K562 (cell line): ENCODE measurements around the gene RSPH6A. TPM values are rescaled to one million over a fixed set of nuclear protein-coding genes. Genes with fewer than 3 reads are reported as not detected.

Source experiments
- RBFOX2 ChIP-seq: fragments of 200-400 bp; formaldehyde crosslinking; IDR thresholded peaks from 2 replicates; pipeline ENCODE4 v1.6.1; 2017; ENCODE audit warnings: low read depth, mild to moderate bottlenecking, low read length, moderate library complexity
- RBM22 ChIP-seq: fragments of 200-400 bp; formaldehyde crosslinking; IDR thresholded peaks from 2 replicates; pipeline ENCODE4 v1.6.1; 2018; ENCODE audit warnings: low read length, low read depth; ENCODE audit not compliant: poor library complexity, severe bottlenecking
- SAFB ChIP-seq: fragments of 200-400 bp; formaldehyde crosslinking; IDR thresholded peaks from 2 replicates; pipeline ENCODE4 v1.6.1; 2017; ENCODE audit warnings: low read depth, low read length, borderline replicate concordance
- ZKSCAN1 ChIP-seq: fragments of 150-350 bp; IDR thresholded peaks from 2 replicates; pipeline ENCODE4 v1.6.1; 2016; ENCODE audit warnings: low read depth, low read length
- polyA plus RNA-seq, 8 experiments: library from polyadenylated mRNA; depleted of rRNA in 4 of 8; stranded (reverse) in 5 of 8; unstranded in 3 of 8; fragments of >200 nt; fragmentation: Nextera tagmentation in 2 of 8; fragmentation: Illumina TruSeq in 1 of 8; extraction: Ambion mirVana in 2 of 8; extraction: Trizol in 1 of 8; gene quantifications; 2 replicates each; pipeline versions ENCODE4 v1.2.1 to v1.2.3, GENCODE V29; 2011 to 2014; ENCODE audit warnings: inconsistent platforms in 1 of 8, missing spikeins in 1 of 8
- total RNA-seq, 7 experiments: library from RNA; depleted of rRNA in 6 of 7; stranded (reverse); fragments of >200 nt in 6 of 7; fragmentation: Illumina TruSeq in 2 of 7; extraction: Trizol in 2 of 7; gene quantifications; 2 replicates each; pipeline versions ENCODE4 v1.2.1 to v1.2.3, GENCODE V29; 2011 to 2021; ENCODE audit warnings: low replicate concordance in 1 of 7
- TF ChIP-seq, protein P1 (sequence below), 2 experiments: IDR thresholded peaks; 2 replicates each; pipeline ENCODE4 v1.6.1; 2012; ENCODE audit warnings: improper control_type of control experiment in 2 of 2, low read depth in 2 of 2, low read length in 2 of 2, borderline replicate concordance in 1 of 2
- TF ChIP-seq, protein P2 (sequence below): sonication (generic); formaldehyde crosslinking; IDR thresholded peaks from 2 replicates; pipeline ENCODE4 v1.8.1; 2022; ENCODE audit warnings: missing genetic modification reagents

Gene RSPH6A
- total and polyA plus RNA-seq, 9 of the 15 experiments (the other 6 are each of a cell fraction or from before 2014, with no cell fraction given): 0.03 to 0.15 (median 0.07) TPM; not detected in 5

DNA sequence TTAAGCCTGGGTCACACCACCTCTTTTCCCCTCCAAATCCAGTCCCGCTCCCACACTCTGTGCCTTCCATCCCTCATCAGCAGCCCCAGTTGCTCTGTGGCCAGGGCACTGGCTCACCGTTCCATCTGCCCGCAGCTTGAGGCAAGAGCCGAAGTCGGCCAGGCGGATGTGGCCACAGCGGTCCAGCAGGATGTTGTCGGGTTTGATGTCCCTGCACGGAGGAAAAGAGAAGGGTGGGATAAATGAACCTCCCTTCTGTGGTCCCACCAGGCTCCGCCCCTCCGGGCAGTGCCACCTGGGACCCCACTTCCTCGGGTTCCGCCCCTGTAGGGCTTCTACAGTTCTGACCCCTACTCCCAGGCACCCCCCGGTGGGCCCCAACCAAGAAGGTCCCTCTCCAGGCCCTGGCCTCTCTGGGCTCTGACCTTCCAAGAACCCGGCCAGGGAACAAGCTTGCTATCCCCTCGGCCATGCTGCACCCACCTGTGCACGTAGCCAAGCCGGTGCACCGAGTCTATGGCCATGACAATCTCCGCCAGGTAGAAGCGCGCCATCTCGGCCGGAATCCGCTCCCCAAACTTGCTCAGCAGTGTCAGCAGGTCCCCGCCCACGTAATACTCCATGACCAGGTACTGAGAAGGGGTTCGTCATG lies 37.0 kb downstream of the RSPH6A start (continued):
- TF ChIP-seq, protein P1, sequence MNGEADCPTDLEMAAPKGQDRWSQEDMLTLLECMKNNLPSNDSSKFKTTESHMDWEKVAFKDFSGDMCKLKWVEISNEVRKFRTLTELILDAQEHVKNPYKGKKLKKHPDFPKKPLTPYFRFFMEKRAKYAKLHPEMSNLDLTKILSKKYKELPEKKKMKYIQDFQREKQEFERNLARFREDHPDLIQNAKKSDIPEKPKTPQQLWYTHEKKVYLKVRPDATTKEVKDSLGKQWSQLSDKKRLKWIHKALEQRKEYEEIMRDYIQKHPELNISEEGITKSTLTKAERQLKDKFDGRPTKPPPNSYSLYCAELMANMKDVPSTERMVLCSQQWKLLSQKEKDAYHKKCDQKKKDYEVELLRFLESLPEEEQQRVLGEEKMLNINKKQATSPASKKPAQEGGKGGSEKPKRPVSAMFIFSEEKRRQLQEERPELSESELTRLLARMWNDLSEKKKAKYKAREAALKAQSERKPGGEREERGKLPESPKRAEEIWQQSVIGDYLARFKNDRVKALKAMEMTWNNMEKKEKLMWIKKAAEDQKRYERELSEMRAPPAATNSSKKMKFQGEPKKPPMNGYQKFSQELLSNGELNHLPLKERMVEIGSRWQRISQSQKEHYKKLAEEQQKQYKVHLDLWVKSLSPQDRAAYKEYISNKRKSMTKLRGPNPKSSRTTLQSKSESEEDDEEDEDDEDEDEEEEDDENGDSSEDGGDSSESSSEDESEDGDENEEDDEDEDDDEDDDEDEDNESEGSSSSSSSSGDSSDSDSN (IDR thresholded peaks at IDR 0.05; ENCODE audit: borderline replicate concordance in 1 of 2, low read depth in 2 of 2, low read length in 2 of 2): no peak
- TF ChIP-seq, protein P2, sequence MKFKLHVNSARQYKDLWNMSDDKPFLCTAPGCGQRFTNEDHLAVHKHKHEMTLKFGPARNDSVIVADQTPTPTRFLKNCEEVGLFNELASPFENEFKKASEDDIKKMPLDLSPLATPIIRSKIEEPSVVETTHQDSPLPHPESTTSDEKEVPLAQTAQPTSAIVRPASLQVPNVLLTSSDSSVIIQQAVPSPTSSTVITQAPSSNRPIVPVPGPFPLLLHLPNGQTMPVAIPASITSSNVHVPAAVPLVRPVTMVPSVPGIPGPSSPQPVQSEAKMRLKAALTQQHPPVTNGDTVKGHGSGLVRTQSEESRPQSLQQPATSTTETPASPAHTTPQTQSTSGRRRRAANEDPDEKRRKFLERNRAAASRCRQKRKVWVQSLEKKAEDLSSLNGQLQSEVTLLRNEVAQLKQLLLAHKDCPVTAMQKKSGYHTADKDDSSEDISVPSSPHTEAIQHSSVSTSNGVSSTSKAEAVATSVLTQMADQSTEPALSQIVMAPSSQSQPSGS (CRISPR knock-in tag): peak; percentile 18; the same call in 1 of the 2 replicates
- no peak for TF ChIP-seq SAFB
- TF ChIP-seq RBFOX2: peak; percentile 41; the same call in 1 of the 2 replicates
- no peak for TF ChIP-seq ZKSCAN1
- peak; percentile 63 for TF ChIP-seq RBM22
